ENCODE results near the gene ERBIN.
"Not testable (repeated sequence)": the region's sequence is repeated elsewhere in the genome, so short reads cannot be mapped to it uniquely, and the experiment has no call there.

Gene ERBIN

GRCh38 chr5:66013397-66013796, 87.0 kb downstream of the ERBIN start:
- no peak for DNase-seq

- no peak for DNase-seq
Observed at GRCh38 chr5:66013906-66014305, 87.5 kb downstream of the ERBIN start.

GRCh38 chr5:66015196-66015960, 89.0 kb downstream of the ERBIN start:
- no peak for DNase-seq

- DNase-seq, result no peak
Observed at GRCh38 chr5:66021585-66021984, 95.2 kb downstream of the ERBIN start.

GRCh38 chr5:66039296-66039695, 112.9 kb downstream of the ERBIN start:
- no peak for DNase-seq

GRCh38 chr5:66039701-66040100, 113.3 kb downstream of the ERBIN start:
- no peak for DNase-seq

GRCh38 chr5:66041627-66042026, 115.3 kb downstream of the ERBIN start:
- peak; percentile 30 for DNase-seq

GRCh38 chr5:66057239-66057638, 130.9 kb downstream of the ERBIN start:
- no peak for DNase-seq

- DNase-seq, result not testable (repeated sequence)
Observed at GRCh38 chr5:66061320-66061719, 134.9 kb downstream of the ERBIN start.

- not testable (repeated sequence) for DNase-seq
Observed at GRCh38 chr5:66063061-66063460, 136.7 kb downstream of the ERBIN start.

- no peak for DNase-seq
Observed at GRCh38 chr5:66066826-66067225, 140.5 kb downstream of the ERBIN start.

GRCh38 chr5:66072031-66072430, 145.7 kb downstream of the ERBIN start:
- peak; percentile 15 for DNase-seq

GRCh38 chr5:66074901-66075300, 148.5 kb downstream of the ERBIN start:
- peak; percentile 22 for DNase-seq

GRCh38 chr5:66080664-66081063, 154.3 kb downstream of the ERBIN start:
- DNase-seq, result no peak

GRCh38 chr5:66089384-66089783, 163.0 kb downstream of the ERBIN start:
- no peak for DNase-seq

GRCh38 chr5:66100851-66101250, 174.5 kb downstream of the ERBIN start:
- DNase-seq, result no peak

GRCh38 chr5:66113160-66113559, 186.8 kb downstream of the ERBIN start:
- DNase-seq, result peak; percentile 82

- no peak for DNase-seq
Observed at GRCh38 chr5:66118304-66118703, 191.9 kb downstream of the ERBIN start.

- peak; percentile 35 for DNase-seq
Observed at GRCh38 chr5:66122379-66123034, 196.1 kb downstream of the ERBIN start.

GRCh38 chr5:66129144-66129543, 202.8 kb downstream of the ERBIN start:
- DNase-seq, result no peak

GRCh38 chr5:66130493-66130892, 204.1 kb downstream of the ERBIN start:
- no peak for DNase-seq

All from EL (cell line).